Measurements from ENCODE around the gene CELA3A.
"Not testable (repeated sequence)": the region's sequence is repeated elsewhere in the genome, so short reads cannot be mapped to it uniquely, and the experiment has no call there.

The CELA3A gene

DNA sequence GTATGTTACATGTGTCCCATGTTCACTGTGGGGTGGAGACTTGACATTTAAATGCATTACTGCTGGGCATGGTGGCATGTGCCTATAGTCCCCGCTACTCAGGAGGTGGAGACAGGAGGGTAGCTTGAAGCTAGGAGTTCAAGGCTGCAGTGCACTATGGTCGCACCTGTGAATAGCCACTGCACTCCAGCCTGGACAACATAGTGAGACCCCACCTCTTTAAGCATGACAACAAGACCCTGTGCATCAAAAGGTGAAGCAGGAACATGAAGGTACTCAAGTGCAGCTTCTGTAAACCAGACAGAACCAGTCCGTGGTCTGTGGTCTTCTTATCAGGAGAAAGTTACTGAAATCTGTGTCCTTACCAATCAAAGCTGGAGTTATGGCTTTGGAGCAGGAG is 9.3 kb upstream of the CELA3A start:
- not testable (repeated sequence) for DNase-seq; H3K9ac ChIP-seq (ENCODE audit: low read length); H3K9me3 ChIP-seq (replicated peaks; ENCODE audit: insufficient read depth, low read length); H3K9me2 ChIP-seq (replicated peaks; ENCODE audit: insufficient read depth, low read length); H3K4me2 ChIP-seq (ENCODE audit: low read depth, low read length); H4K20me1 ChIP-seq (ENCODE audit: insufficient read depth, low read length); H3F3A ChIP-seq (ENCODE audit: insufficient read depth, low read length); H3K36me3 ChIP-seq (replicated peaks; ENCODE audit: insufficient read depth, low read length); H3K27me3 ChIP-seq (replicated peaks; ENCODE audit: insufficient read depth, low read length); H3K4me3 ChIP-seq (ENCODE audit: low read length); H2AFZ ChIP-seq (ENCODE audit: low read length); H3K4me1 ChIP-seq (ENCODE audit: low read length); H3K79me2 ChIP-seq (ENCODE audit: low read length); H3K27ac ChIP-seq (ENCODE audit: low read length)

GRCh38 chr1:21994716-21995115 is 6.7 kb upstream of the CELA3A start:
- H3K36me3 ChIP-seq (replicated peaks; ENCODE audit: insufficient read depth, low read length); H3K9me3 ChIP-seq (replicated peaks; ENCODE audit: insufficient read depth, low read length); H3K27ac ChIP-seq (ENCODE audit: low read length); H3K4me3 ChIP-seq (ENCODE audit: low read length); H3K9me2 ChIP-seq (replicated peaks; ENCODE audit: insufficient read depth, low read length); H4K20me1 ChIP-seq (ENCODE audit: insufficient read depth, low read length); H3K9ac ChIP-seq (ENCODE audit: low read length); H3F3A ChIP-seq (ENCODE audit: insufficient read depth, low read length); H3K4me2 ChIP-seq (ENCODE audit: low read depth, low read length); H3K27me3 ChIP-seq (replicated peaks; ENCODE audit: insufficient read depth, low read length); DNase-seq; H2AFZ ChIP-seq (ENCODE audit: low read length); H3K4me1 ChIP-seq (ENCODE audit: low read length); H3K79me2 ChIP-seq (ENCODE audit: low read length): not testable (repeated sequence)

- H3K9me3 ChIP-seq (replicated peaks; ENCODE audit: insufficient read depth, low read length); H3K4me2 ChIP-seq (ENCODE audit: low read depth, low read length); H3K4me3 ChIP-seq (ENCODE audit: low read length); H3K9ac ChIP-seq (ENCODE audit: low read length); H3K27ac ChIP-seq (ENCODE audit: low read length); H3K4me1 ChIP-seq (ENCODE audit: low read length); H4K20me1 ChIP-seq (ENCODE audit: insufficient read depth, low read length); H3K79me2 ChIP-seq (ENCODE audit: low read length); H3K27me3 ChIP-seq (replicated peaks; ENCODE audit: insufficient read depth, low read length); DNase-seq; H3F3A ChIP-seq (ENCODE audit: insufficient read depth, low read length); H3K36me3 ChIP-seq (replicated peaks; ENCODE audit: insufficient read depth, low read length); H3K9me2 ChIP-seq (replicated peaks; ENCODE audit: insufficient read depth, low read length); H2AFZ ChIP-seq (ENCODE audit: low read length): not testable (repeated sequence)
These were observed 4.8 kb upstream of the CELA3A start for GRCh38 chr1:21996663-21996970.

GRCh38 chr1:21997891-21998623 is 3.4 kb upstream of the CELA3A start:
- H3K79me2 ChIP-seq (ENCODE audit: low read length); H3K36me3 ChIP-seq (replicated peaks; ENCODE audit: insufficient read depth, low read length); H3K9me2 ChIP-seq (replicated peaks; ENCODE audit: insufficient read depth, low read length); DNase-seq; H3F3A ChIP-seq (ENCODE audit: insufficient read depth, low read length); H3K4me2 ChIP-seq (ENCODE audit: low read depth, low read length); H3K4me1 ChIP-seq (ENCODE audit: low read length); H3K27me3 ChIP-seq (replicated peaks; ENCODE audit: insufficient read depth, low read length); H3K27ac ChIP-seq (ENCODE audit: low read length); H3K9me3 ChIP-seq (replicated peaks; ENCODE audit: insufficient read depth, low read length); H2AFZ ChIP-seq (ENCODE audit: low read length); H4K20me1 ChIP-seq (ENCODE audit: insufficient read depth, low read length); H3K9ac ChIP-seq (ENCODE audit: low read length); H3K4me3 ChIP-seq (ENCODE audit: low read length): not testable (repeated sequence)

DNA sequence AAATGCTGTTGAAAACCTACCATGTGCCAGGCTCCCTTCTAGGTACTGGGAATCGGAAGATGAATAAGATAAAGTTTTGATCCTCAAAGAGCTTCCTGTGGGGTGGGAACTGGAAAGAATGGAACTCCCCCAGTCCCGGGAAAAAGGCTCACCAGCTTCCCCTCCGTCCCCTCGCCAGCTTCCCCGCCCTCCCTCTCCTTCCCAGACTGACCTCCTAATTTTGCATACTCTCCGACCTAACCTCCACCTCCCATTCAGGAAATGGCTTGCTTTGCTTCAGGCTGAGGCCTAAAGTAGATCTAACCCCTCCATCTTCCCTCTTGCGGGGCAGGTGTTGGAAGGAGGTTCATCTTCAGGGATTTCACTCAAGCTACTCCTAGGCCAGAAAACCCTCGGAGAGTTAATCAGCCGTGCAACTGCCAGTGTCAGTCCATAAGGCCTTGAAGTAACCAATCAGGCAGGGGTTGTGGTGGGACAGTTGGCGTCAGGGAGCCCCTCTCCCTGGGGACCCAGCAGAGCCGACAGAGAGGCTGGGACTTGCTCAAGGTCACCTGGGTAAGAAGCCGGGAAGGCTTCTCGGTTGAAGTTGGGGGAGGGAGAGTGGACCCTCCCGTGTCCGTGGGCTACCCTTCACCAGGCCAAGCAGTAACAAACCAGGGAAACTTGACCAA is 2.7 kb upstream of the CELA3A start:
- H3K4me2 ChIP-seq (ENCODE audit: low read depth, low read length); DNase-seq; H3K79me2 ChIP-seq (ENCODE audit: low read length); H2AFZ ChIP-seq (ENCODE audit: low read length); H3K9me2 ChIP-seq (replicated peaks; ENCODE audit: insufficient read depth, low read length); H3K4me3 ChIP-seq (ENCODE audit: low read length); H3K9me3 ChIP-seq (replicated peaks; ENCODE audit: insufficient read depth, low read length); H3K27me3 ChIP-seq (replicated peaks; ENCODE audit: insufficient read depth, low read length); H3K9ac ChIP-seq (ENCODE audit: low read length); H3K4me1 ChIP-seq (ENCODE audit: low read length); H4K20me1 ChIP-seq (ENCODE audit: insufficient read depth, low read length); H3K27ac ChIP-seq (ENCODE audit: low read length); H3F3A ChIP-seq (ENCODE audit: insufficient read depth, low read length); H3K36me3 ChIP-seq (replicated peaks; ENCODE audit: insufficient read depth, low read length): not testable (repeated sequence)

DNA sequence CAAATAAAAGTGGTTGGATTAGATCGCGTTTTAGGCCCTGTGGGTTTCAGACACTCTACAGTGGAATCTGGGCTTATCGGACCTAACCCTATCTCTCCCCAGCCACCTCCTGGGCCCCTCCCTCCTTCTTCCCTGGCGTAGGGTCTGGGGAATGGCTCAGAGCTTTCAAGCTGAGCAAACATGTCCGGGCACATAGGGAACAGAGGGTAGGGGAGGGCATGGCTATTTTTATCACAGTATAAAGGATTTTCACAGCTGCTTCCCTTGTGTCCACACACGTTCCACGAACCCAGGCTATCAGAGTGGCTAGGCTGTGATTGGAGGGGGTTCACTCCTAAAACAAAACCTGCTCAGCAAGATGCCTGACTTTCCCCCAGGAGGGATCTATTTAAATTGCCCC is 1.8 kb upstream of the CELA3A start:
- H3K4me3 ChIP-seq (ENCODE audit: low read length); DNase-seq; H3F3A ChIP-seq (ENCODE audit: insufficient read depth, low read length); H3K4me1 ChIP-seq (ENCODE audit: low read length); H2AFZ ChIP-seq (ENCODE audit: low read length); H3K9me2 ChIP-seq (replicated peaks; ENCODE audit: insufficient read depth, low read length); H3K9ac ChIP-seq (ENCODE audit: low read length); H3K27me3 ChIP-seq (replicated peaks; ENCODE audit: insufficient read depth, low read length); H3K4me2 ChIP-seq (ENCODE audit: low read depth, low read length); H4K20me1 ChIP-seq (ENCODE audit: insufficient read depth, low read length); H3K79me2 ChIP-seq (ENCODE audit: low read length); H3K36me3 ChIP-seq (replicated peaks; ENCODE audit: insufficient read depth, low read length); H3K9me3 ChIP-seq (replicated peaks; ENCODE audit: insufficient read depth, low read length); H3K27ac ChIP-seq (ENCODE audit: low read length): not testable (repeated sequence)

DNA sequence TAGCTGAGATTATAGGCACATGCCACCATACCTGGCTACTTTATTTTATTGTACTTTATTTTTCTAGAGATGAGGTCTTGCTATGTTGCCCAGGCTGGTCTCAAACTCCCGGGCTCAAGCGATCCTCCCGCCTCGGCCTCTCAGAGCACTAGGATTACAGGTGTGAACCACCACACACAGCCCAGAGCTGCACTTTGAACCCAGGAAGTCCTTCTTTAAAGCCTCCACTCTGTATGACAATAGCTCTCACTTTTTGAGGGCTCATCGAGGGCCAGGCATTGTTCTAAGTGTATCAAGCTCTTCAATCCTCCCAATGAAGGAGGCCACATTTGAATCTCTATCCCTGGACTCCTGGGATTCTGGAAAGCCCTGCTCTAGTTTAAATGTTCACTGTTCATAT is 1.0 kb downstream of the CELA3A start:
- not testable (repeated sequence) for H3K4me2 ChIP-seq (ENCODE audit: low read depth, low read length); H3K79me2 ChIP-seq (ENCODE audit: low read length); H3K9ac ChIP-seq (ENCODE audit: low read length); H3K9me3 ChIP-seq (replicated peaks; ENCODE audit: insufficient read depth, low read length); H2AFZ ChIP-seq (ENCODE audit: low read length); H3K4me1 ChIP-seq (ENCODE audit: low read length); H3K4me3 ChIP-seq (ENCODE audit: low read length); H3K27me3 ChIP-seq (replicated peaks; ENCODE audit: insufficient read depth, low read length); H3K27ac ChIP-seq (ENCODE audit: low read length); H4K20me1 ChIP-seq (ENCODE audit: insufficient read depth, low read length); H3K36me3 ChIP-seq (replicated peaks; ENCODE audit: insufficient read depth, low read length); DNase-seq; H3K9me2 ChIP-seq (replicated peaks; ENCODE audit: insufficient read depth, low read length); H3F3A ChIP-seq (ENCODE audit: insufficient read depth, low read length)

DNA sequence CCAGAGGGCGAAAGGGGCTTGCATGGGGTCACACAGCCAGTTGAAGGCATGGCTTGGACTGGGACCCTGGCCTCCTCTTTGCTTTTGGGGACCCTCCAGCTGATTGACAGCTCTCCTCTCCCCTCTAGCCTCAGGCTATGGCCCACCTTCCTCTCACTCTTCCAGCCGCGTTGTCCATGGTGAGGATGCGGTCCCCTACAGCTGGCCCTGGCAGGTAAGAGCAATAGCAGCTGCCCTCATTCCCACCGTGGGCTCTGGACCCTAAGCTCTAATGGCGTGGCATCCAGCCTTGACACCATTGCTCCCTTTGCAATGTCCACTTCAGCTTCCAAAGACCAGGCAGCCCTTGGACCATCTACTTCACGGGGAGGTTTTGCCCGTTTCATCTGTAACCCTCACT is 1.4 kb downstream of the CELA3A start:
- not testable (repeated sequence) for H3K4me1 ChIP-seq (ENCODE audit: low read length); H3K36me3 ChIP-seq (replicated peaks; ENCODE audit: insufficient read depth, low read length); H3K4me3 ChIP-seq (ENCODE audit: low read length); H3K27ac ChIP-seq (ENCODE audit: low read length); H3K4me2 ChIP-seq (ENCODE audit: low read depth, low read length); DNase-seq; H3K9me2 ChIP-seq (replicated peaks; ENCODE audit: insufficient read depth, low read length); H3K9ac ChIP-seq (ENCODE audit: low read length); H2AFZ ChIP-seq (ENCODE audit: low read length); H3K27me3 ChIP-seq (replicated peaks; ENCODE audit: insufficient read depth, low read length); H3K9me3 ChIP-seq (replicated peaks; ENCODE audit: insufficient read depth, low read length); H4K20me1 ChIP-seq (ENCODE audit: insufficient read depth, low read length); H3K79me2 ChIP-seq (ENCODE audit: low read length); H3F3A ChIP-seq (ENCODE audit: insufficient read depth, low read length)

All from MM.1S (cell line).